ENCODE measurements around the gene DDX25. TPM values are rescaled to one million over a fixed set of nuclear protein-coding genes. Genes with fewer than 3 reads are reported as not detected.
A peak's percentile ranks its signal among the peaks of the same experiment; 100 is the strongest.

The DDX25 gene
- total RNA-seq, 1 donor, result not detected

DNA sequence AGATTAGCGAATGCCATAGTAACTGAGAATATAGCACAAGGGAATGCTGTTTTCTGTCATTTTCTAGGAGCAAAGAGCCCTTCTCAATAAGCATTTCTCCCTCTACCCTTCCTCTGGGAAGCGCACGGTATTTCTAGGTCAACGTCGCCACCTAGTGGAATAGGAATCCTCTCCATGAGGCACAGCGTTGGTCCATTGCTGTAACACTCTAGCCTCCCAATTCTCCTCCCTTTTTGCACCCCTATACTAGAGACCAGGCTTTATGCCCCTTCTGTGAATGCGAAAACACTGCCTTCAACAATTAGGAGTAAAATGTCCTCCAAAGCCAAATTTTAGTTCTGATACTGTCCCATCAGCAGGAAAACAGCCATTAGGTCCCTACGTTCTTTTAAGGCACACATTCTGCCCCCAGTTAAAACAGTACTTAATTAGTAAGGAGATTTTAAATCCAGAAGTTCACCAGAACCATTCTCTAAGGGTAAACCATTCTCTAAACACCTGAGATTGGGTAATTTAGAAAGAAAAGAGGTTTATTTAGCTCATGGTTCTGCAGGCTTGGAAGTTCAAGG lies 29.7 kb upstream of the DDX25 start:
- TF ChIP-seq, protein P1, sequence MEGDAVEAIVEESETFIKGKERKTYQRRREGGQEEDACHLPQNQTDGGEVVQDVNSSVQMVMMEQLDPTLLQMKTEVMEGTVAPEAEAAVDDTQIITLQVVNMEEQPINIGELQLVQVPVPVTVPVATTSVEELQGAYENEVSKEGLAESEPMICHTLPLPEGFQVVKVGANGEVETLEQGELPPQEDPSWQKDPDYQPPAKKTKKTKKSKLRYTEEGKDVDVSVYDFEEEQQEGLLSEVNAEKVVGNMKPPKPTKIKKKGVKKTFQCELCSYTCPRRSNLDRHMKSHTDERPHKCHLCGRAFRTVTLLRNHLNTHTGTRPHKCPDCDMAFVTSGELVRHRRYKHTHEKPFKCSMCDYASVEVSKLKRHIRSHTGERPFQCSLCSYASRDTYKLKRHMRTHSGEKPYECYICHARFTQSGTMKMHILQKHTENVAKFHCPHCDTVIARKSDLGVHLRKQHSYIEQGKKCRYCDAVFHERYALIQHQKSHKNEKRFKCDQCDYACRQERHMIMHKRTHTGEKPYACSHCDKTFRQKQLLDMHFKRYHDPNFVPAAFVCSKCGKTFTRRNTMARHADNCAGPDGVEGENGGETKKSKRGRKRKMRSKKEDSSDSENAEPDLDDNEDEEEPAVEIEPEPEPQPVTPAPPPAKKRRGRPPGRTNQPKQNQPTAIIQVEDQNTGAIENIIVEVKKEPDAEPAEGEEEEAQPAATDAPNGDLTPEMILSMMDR (IDR thresholded peaks at IDR 0.05; ENCODE audit: insufficient read depth, low read depth, low read length), result peak; percentile 85
- peak overlapping the region; percentile 32 for H3K4me3 ChIP-seq (ENCODE audit: low read depth, low read length)
- DNase-seq (ENCODE audit: low read depth), result peak; percentile 70

DNA sequence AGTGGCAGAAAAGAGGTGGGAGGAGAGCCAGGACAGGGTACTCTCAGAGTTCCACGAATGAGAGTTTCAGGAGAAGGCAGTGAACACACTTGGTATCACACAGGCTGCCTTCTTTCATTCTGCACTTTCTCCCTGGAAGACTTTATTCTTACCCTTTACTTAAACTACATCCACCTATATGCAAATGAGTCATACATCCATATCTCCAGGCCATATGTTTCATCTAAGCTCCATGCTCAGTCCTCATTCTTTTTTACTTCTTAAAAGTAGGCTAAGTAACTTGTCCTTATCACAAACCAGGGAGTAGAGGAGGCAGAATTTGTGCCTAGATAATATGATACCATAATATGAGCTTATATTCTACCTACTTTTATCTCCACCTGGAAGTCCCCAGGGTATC lies 23.0 kb upstream of the DDX25 start:
- TF ChIP-seq, protein P1 (IDR thresholded peaks at IDR 0.05; ENCODE audit: insufficient read depth, low read depth, low read length), result no peak
- no peak for DNase-seq (ENCODE audit: low read depth)
- no peak overlapping the region for H3K4me3 ChIP-seq (ENCODE audit: low read depth, low read length)

DNA sequence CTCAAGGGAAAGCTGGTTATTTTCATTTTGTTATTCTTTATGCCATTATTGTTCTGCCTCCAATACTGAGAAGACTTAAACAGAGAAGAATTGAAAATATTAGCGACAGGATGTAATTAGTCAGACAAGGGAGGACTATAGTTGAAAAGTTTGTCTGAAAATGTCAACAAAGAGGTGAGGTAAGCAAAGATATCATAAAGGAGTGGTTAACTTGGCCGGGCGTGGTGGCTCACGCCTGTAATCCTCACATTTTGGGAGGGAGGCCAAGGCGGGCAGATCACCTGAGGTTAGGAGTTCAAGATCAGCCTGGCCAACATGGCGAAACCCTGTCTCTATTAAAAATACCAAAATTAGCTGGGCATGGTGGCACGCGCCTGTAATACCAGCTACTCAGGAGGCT lies 20.9 kb upstream of the DDX25 start:
- H3K4me3 ChIP-seq (ENCODE audit: low read depth, low read length), result no peak overlapping the region
- TF ChIP-seq, protein P1 (IDR thresholded peaks at IDR 0.05; ENCODE audit: insufficient read depth, low read depth, low read length), result no peak
- no peak for DNase-seq (ENCODE audit: low read depth)

DNA sequence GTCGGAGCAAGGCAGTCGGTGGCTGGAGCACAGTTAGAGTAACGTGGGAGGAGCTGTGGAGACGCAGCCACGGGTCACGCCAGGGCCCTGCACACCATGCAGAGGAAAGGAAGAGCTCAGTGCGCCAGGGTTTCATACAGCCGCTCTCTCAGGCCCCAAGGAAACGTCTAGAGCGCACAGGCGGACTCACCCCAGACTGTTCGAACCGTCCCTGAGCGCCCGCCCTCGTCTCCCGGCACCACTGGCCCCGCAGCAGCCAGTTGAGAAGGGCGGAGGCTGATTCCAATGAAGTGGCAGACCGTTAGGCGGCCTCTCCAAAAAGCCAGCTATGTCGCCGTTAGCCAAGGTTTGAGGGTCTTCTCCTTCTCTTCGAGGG lies 17.3 kb upstream of the DDX25 start:
- DNase-seq (ENCODE audit: low read depth), result peak; percentile 40
- peak overlapping the region; percentile 90 for H3K4me3 ChIP-seq (ENCODE audit: low read depth, low read length)
- TF ChIP-seq, protein P1 (IDR thresholded peaks at IDR 0.05; ENCODE audit: insufficient read depth, low read depth, low read length), result no peak

DNA sequence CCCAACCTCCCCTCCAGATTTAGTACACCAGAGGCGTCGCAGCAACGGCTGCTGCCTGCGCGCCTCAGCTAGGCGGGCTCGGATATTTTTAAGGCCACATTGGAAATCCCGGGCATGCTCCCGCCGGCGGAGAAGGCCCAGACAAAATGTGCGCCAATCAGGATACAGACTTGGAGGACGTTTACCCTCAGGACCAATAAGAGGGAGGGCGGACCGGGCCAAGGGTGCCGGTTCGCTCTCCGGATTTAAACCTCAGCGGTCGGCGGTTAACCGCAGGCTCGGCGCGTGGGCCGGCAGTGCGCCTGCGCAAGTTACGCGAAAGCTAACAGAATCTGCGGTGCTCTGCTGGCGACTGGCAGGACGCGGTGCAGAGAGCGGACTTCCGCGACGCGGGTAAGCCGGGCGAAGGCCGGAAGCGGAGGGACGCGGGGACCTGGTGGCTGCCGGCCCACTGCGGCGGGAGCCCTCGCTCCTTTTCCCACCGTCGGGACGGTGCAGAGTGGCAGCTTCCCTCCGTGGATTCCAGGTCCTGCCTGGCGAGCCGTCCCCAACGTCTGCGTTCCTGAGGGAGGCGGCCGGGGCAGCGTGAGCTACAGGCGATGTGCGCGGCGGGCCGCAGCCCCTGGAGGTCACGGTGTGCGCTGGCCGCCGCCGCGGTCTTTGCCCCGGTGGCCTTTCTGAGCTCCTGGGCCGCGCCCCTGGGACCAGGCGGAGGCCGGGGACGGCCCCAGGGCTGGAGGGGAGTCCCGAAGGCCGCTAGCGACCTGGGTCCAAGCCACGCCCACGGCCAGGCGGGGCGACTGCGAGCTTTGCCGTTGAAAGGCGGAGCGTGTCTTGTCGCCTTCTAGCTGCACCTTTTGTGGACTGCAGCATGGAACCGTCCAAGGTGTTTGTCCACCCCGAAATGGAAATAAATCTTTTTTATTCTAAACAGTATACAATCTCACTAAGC lies 16.7 kb upstream of the DDX25 start, which contains the start of gene HYLS1:
HYLS1 (plus strand) TSS at position 296 of the 952 bp plus-strand sequence. CDS start 11,701 bp downstream, outside the sequence.
- peak within 1 kb of the TSS; percentile 90 for H3K4me3 ChIP-seq (ENCODE audit: low read depth, low read length)
- DNase-seq (ENCODE audit: low read depth), result peak; percentile 98
- TF ChIP-seq, protein P1 (IDR thresholded peaks at IDR 0.05; ENCODE audit: insufficient read depth, low read depth, low read length), result peak; percentile 35

DNA sequence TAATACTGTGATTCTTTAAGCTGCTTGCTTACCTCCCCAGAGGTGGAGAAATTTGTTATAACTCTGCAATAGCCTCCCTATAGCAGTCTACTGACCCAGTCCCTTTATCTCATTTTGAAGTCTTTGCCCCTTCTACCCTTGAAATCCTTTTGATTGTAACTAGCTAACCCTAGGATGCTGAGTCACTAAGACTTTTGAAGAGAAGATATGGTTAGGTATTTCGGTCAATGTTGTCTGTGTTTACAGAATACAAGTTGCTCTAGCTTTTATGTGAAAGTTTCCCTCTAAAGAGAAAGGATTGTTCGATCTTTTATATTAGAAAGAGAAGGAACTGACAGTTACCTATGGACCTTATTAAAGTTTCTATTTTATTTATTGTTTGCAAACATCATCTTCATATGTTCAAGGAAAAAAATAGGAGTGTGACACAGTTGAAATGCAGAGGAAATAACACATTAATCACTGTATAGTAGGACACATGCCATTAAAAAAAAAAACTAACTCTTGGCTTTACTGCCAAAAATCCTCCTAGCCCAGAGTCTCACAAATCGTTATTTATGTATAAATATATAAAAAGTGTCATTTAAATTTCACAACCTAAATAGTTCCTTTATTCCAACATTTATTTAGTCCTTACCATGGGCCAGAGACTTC lies 13.7 kb upstream of the DDX25 start:
- H3K4me3 ChIP-seq (ENCODE audit: low read depth, low read length), result no peak overlapping the region
- peak; percentile 30 for DNase-seq (ENCODE audit: low read depth)
- TF ChIP-seq, protein P1 (IDR thresholded peaks at IDR 0.05; ENCODE audit: insufficient read depth, low read depth, low read length), result no peak
